PC-9 (cell line): Measurements from ENCODE around the gene NMRK2. TPM values are rescaled to one million over a fixed set of nuclear protein-coding genes. Genes with fewer than 3 reads are reported as not detected.
"Not testable (repeated sequence)": the region's sequence is repeated elsewhere in the genome, so short reads cannot be mapped to it uniquely, and the experiment has no call there.

Experiments
- BruUV-seq: library from RNA; stranded (reverse); fragments of 400-500 nt; replicated peaks from 2 replicates; lab custom pipeline; 2021; lab: Mats Ljungman, UMichigan
- CTCF ChIA-PET: fragments of 300-600 bp; sonication (Branson Sonifier 250); formaldehyde crosslinking; loops from one replicate; lab custom pipeline; 2022; ENCODE audit warnings: antibody characterized with exemption; lab: Charles Lee
- POLR2A ChIA-PET: fragments of 300-600 bp; sonication (Branson Sonifier 250); formaldehyde crosslinking; loops from one replicate; lab custom pipeline; 2022; ENCODE audit warnings: antibody characterized with exemption; ENCODE audit not compliant: unreplicated experiment; lab: Charles Lee
- DNase-seq, 2 experiments: peaks; one replicate each; pipeline versions ENCODE4 v3.0.0 to v3.0.0-alpha.2; 2015 to 2022; ENCODE audit warnings: mixed read lengths in 1 of 2
- H2AFZ ChIP-seq: fragments of 200-600 bp; sonication (generic); 2 replicates; pipeline ENCODE4 v1.8.1; 2017; ENCODE audit warnings: antibody characterized with exemption
- H3F3A ChIP-seq: fragments of 200-600 bp; sonication (generic); 2 replicates; pipeline ENCODE4 v1.8.1; 2017; ENCODE audit warnings: antibody characterized with exemption, mild to moderate bottlenecking, low read depth; ENCODE audit not compliant: insufficient read depth
- H3K27ac ChIP-seq: fragments of 200-600 bp; sonication (generic); 2 replicates; pipeline ENCODE4 v1.6.1; 2016; ENCODE audit warnings: mixed run types
- H3K27me3 ChIP-seq: fragments of 200-600 bp; sonication (generic); 2 replicates; pipeline ENCODE4 v1.6.1; 2016; ENCODE audit warnings: low read depth, mixed run types; ENCODE audit not compliant: insufficient read depth
- H3K36me3 ChIP-seq: fragments of 200-600 bp; sonication (generic); 2 replicates; pipeline ENCODE4 v1.6.1; 2016; ENCODE audit warnings: low read depth, mixed run types
- H3K4me1 ChIP-seq: fragments of 200-600 bp; sonication (generic); replicated peaks from 2 replicates; pipeline ENCODE4 v1.6.1; 2016; ENCODE audit warnings: mixed run types; ENCODE audit not compliant: insufficient read depth
- H3K4me2 ChIP-seq: fragments of 200-600 bp; sonication (generic); 2 replicates; pipeline ENCODE4 v1.6.1; 2017; ENCODE audit warnings: mixed run types
- H3K4me3 ChIP-seq: fragments of 200-600 bp; sonication (generic); 2 replicates; pipeline ENCODE4 v1.6.1; 2016; ENCODE audit warnings: mixed run types
- H3K79me2 ChIP-seq: fragments of 200-600 bp; sonication (generic); 2 replicates; pipeline ENCODE4 v1.6.1; 2017; ENCODE audit warnings: low read depth, mixed run types
- H3K9me2 ChIP-seq: fragments of 200-600 bp; sonication (generic); 2 replicates; pipeline ENCODE4 v1.8.1; 2017; ENCODE audit warnings: mild to moderate bottlenecking; ENCODE audit not compliant: insufficient read depth
- H3K9me3 ChIP-seq: fragments of 200-600 bp; sonication (generic); 2 replicates; pipeline ENCODE4 v1.8.1; 2016; ENCODE audit warnings: low read depth; ENCODE audit not compliant: insufficient read depth
- H4K20me1 ChIP-seq: fragments of 200-600 bp; sonication (generic); 2 replicates; pipeline ENCODE4 v1.8.1; 2017; ENCODE audit not compliant: insufficient read depth
- EZH2 ChIP-seq: fragments of 200-600 bp; sonication (generic); IDR thresholded peaks from 2 replicates; pipeline ENCODE4 v1.8.0; 2017; ENCODE audit warnings: antibody characterized with exemption, low read depth
- intact Hi-C: fragments of 100-400 bp; cut with micrococcal nuclease; formaldehyde crosslinking; loops from one replicate; pipeline ENCODE4 v1.10.0; 2022; ENCODE audit not compliant: unreplicated experiment
- total RNA-seq: library from RNA; stranded (reverse); gene quantifications from 2 replicates; pipeline ENCODE4 v1.2.3, GENCODE V29; 2021
- TF ChIP-seq, protein P1 (sequence below): fragments of 200-600 bp; sonication (generic); conservative IDR thresholded peaks from 2 replicates; pipeline ENCODE4 v1.6.1; 2017; ENCODE audit warnings: mixed run types, antibody characterized with exemption, mild to moderate bottlenecking, moderate library complexity

NMRK2 gene
- total RNA-seq, 1 experiment from 2014 or later, result not detected

DNA sequence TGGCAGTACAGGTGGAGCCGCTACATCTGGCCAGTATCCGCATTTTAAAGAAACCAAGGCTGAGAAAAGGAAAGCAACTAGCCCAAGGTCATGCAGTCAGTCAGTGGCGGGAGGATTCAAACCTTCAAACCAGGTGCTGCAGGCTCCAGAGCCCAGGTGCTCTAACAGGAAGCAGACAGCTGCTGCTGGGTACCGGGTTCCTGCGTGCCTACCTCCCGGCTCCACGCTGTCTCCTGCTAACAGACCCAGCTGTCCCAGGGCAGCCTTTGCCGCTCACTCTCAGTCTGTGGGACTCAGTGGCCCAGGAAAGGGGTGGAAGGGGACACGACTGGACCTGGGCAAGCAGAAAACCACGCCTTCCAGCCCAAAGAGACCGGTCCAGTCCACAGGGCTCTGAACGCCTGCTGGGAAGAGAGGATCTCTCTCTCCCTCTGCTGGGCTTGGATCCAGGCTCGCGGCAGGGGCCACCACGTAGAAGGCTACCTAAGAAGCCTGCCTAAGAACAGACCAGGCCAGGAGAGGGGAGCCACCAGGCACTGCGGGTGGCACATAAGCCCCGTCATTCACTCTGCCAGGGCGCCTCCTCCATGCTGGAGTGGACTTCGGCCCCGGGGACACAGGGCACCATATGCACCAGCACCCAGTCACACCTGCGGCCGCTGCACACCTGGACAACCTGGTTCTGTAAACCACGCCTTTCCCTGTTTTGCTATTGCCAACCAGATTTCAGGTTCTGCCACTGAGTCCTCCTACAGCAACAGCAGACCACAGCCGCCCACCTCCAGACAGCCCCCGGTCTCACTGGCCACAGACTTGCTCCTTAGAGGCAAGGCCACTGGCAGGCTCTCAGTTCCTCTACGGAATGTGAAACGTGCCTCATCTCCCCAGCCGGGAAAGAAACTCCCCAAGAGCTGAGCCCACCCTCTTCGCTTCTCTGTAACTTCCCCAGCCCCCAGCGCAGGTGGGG is 33.5 kb downstream of the NMRK2 start:
- Histone ChIP-seq H3K4me1 (peaks cover 20% of the 10 kb centered on the region), H3K27ac (no peak overlapping the region), H3K79me2 (peaks cover 32% of the 10 kb centered on the region), H3K9me2 (no peaks in the 10 kb centered on the region), H3K27me3 (no peaks in the 10 kb centered on the region), H4K20me1 (peaks cover 26% of the 10 kb centered on the region), H2AFZ (no peak overlapping the region), H3F3A (peaks cover 23% of the 10 kb centered on the region; the same call in 1 of the 2 replicates), H3K4me2 (no peak overlapping the region), H3K4me3 (no peak overlapping the region), H3K36me3 (0 out of 2 replicates have a peak, but pooled peaks cover 10% of the 10 kb centered on the region), H3K9me3 (no peaks in the 10 kb centered on the region)
- no TSS peak for BruUV-seq
- intact Hi-C loops, result no loop called here
- no peak for DNase-seq
- ChIA-PET CTCF (no interaction called here), POLR2A (no interaction called here)
- TF ChIP-seq, protein P1, sequence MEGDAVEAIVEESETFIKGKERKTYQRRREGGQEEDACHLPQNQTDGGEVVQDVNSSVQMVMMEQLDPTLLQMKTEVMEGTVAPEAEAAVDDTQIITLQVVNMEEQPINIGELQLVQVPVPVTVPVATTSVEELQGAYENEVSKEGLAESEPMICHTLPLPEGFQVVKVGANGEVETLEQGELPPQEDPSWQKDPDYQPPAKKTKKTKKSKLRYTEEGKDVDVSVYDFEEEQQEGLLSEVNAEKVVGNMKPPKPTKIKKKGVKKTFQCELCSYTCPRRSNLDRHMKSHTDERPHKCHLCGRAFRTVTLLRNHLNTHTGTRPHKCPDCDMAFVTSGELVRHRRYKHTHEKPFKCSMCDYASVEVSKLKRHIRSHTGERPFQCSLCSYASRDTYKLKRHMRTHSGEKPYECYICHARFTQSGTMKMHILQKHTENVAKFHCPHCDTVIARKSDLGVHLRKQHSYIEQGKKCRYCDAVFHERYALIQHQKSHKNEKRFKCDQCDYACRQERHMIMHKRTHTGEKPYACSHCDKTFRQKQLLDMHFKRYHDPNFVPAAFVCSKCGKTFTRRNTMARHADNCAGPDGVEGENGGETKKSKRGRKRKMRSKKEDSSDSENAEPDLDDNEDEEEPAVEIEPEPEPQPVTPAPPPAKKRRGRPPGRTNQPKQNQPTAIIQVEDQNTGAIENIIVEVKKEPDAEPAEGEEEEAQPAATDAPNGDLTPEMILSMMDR, result no peak
- no peak for TF ChIP-seq EZH2

DNA sequence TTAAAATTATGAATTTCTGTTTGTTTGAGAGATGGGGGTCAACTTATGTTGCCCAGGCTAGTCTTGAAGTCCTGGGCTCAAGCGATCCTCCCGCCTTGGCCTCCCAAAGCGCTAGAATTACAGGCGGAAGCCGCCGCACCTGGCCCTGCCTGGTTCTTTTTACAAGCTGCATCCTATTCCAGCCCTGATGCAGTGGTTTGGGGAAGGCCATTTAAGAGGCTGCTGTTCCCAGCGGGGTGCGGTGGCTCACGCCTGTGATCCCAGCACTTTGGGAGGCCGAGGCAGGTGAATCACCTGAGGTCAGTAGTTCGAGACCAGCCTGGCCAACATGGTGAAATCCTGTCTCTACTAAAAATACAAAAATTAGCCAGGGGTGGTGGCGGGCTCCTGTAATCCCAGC is 35.1 kb downstream of the NMRK2 start:
- peak overlapping the region; percentile 51 for H3K4me2 ChIP-seq
- intact Hi-C loops, result loop anchor here (2.0 kb wide), 1 partner anchor 19 kb away; no protein-coding TSS in a partner anchor
- ChIA-PET CTCF (interaction anchor here (0.5 to 1.2 kb wide), 2 partner anchors 20 to 119 kb away, joined by 3 to 12 read pairs; no protein-coding TSS in a partner anchor), POLR2A (interaction anchor here (0.5 to 1.4 kb wide), 5 partner anchors 15 to 259 kb away, joined by 3 to 40 read pairs (median 8); partner anchors contain the start of gene EEF2)
- not testable (repeated sequence) for H3K9me3 ChIP-seq, H3K4me3 ChIP-seq, BruUV-seq, H3K36me3 ChIP-seq, H3K27me3 ChIP-seq, H3K9me2 ChIP-seq, H2AFZ ChIP-seq, DNase-seq
- H4K20me1 ChIP-seq, result peaks cover 32% of the 10 kb centered on the region
- peak overlapping the region; percentile 62 for H3K27ac ChIP-seq
- peaks cover 38% of the 10 kb centered on the region; the same call in 1 of the 2 replicates for H3F3A ChIP-seq
- peaks cover 20% of the 10 kb centered on the region for H3K4me1 ChIP-seq
- peaks cover 32% of the 10 kb centered on the region for H3K79me2 ChIP-seq

DNA sequence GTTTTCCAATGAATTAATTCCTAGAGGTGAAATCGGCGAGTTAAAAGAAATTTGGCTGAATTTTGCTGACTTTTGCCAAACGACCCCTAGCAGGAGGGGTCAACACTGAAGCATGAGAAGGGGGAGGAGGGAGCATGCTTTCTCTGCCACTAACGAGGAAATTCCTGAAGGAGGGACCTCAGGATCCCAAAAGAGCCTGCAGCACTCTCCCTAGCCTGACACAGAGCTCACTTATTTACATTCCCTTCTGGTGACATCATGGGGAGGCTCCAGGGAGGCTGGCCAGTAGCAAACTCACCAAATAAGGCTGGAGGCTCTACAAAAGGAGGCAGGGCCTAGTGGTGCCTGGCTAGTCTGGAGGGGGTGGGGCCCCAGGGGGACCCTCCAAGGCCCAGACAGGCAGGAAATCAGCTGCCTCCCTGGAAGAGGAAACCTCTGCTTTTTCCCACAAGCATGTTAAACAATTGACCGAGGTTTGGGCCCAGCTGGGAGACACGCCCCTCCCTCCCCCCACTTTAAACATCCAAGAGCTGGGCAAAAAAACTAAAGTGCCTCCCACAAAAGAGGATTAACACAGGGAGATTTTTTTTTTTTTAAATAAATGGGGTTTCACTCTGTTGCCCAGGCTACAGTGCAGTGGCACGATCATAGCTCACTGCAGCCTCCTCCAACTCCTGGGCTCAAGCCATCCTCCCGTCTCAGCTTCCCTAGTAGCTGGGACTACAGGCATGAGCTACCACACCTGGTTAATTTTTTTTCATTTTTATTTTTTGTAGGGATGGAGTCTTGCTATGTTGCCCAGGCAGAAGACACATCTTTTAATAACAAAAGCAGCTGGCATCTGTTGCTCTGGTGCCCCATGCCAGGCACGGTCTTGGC is 35.9 kb downstream of the NMRK2 start:
- H3K4me3 ChIP-seq, result peak overlapping the region; percentile 81; the same call in 1 of the 2 replicates
- no peak overlapping the region for H2AFZ ChIP-seq
- no peaks in the 10 kb centered on the region for H3K27me3 ChIP-seq
- peaks cover 20% of the 10 kb centered on the region for H3K4me1 ChIP-seq
- peak overlapping the region; percentile 90 for H3K27ac ChIP-seq
- intact Hi-C loops, result loop anchor here (2.0 kb wide), 1 partner anchor 18 kb away; no protein-coding TSS in a partner anchor
- POLR2A ChIA-PET, result interaction anchor here (0.5 to 1.4 kb wide), 6 partner anchors 14 to 260 kb away, joined by 3 to 40 read pairs (median 8); partner anchors contain the start of gene EEF2
- H3K4me2 ChIP-seq, result peak overlapping the region; percentile 95
- no peaks in the 10 kb centered on the region for H3K9me3 ChIP-seq
- H3K36me3 ChIP-seq, result 0 out of 2 replicates have a peak, but pooled peaks cover 10% of the 10 kb centered on the region
- TF ChIP-seq EZH2, result no peak
- TF ChIP-seq, protein P1, result no peak
- CTCF ChIA-PET, result interaction anchor here (0.5 to 1.2 kb wide), 2 partner anchors 19 to 120 kb away, joined by 3 to 12 read pairs; no protein-coding TSS in a partner anchor
- H3K9me2 ChIP-seq, result no peaks in the 10 kb centered on the region
- H4K20me1 ChIP-seq, result peaks cover 32% of the 10 kb centered on the region
- H3K79me2 ChIP-seq, result peaks cover 32% of the 10 kb centered on the region
- TSS peak; percentile 59 for BruUV-seq
- peaks cover 38% of the 10 kb centered on the region; the same call in 1 of the 2 replicates for H3F3A ChIP-seq
- DNase-seq, result peak; percentile 86 to 93
